Osteocyte (in vitro differentiated cells): Measurements from ENCODE around the gene GNAT1. TPM values are rescaled to one million over a fixed set of nuclear protein-coding genes. Genes with fewer than 3 reads are reported as not detected.

Experiments used
- DNase-seq: peaks from one replicate; pipeline ENCODE4 v3.0.0; 2021; ENCODE audit warnings: mixed read lengths; ENCODE audit not compliant: unreplicated experiment; ENCODE audit errors: extremely low spot score
- H3K27ac Mint-ChIP-seq: one replicate; pipeline ENCODE4 v1.8.0; 2021; ENCODE audit warnings: mild to moderate bottlenecking, mixed read lengths; ENCODE audit not compliant: unreplicated experiment
- H3K27me3 Mint-ChIP-seq: one replicate; pipeline ENCODE4 v1.8.0; 2021; ENCODE audit warnings: mixed read lengths; ENCODE audit not compliant: unreplicated experiment
- H3K36me3 Mint-ChIP-seq: one replicate; pipeline ENCODE4 v1.8.0; 2021; ENCODE audit warnings: mixed read lengths; ENCODE audit not compliant: unreplicated experiment
- H3K4me1 Mint-ChIP-seq: one replicate; pipeline ENCODE4 v1.8.0; 2021; ENCODE audit warnings: mixed read lengths; ENCODE audit not compliant: unreplicated experiment
- H3K4me3 Mint-ChIP-seq: one replicate; pipeline ENCODE4 v1.8.0; 2021; ENCODE audit warnings: mild to moderate bottlenecking, moderate library complexity, mixed read lengths; ENCODE audit not compliant: unreplicated experiment
- H3K9me3 Mint-ChIP-seq: one replicate; pipeline ENCODE4 v1.8.0; 2021; ENCODE audit warnings: mixed read lengths; ENCODE audit not compliant: unreplicated experiment
- total RNA-seq: library from RNA; stranded (reverse); gene quantifications from 2 replicates; pipeline ENCODE4 v1.2.1, GENCODE V29; 2021
- TF ChIP-seq, protein P1 (sequence below): fragments of 200-600 bp; sonication (generic); IDR thresholded peaks from 2 replicates; pipeline ENCODE4 v1.5.0; 2021; ENCODE audit warnings: antibody characterized with exemption, mild to moderate bottlenecking, moderate library complexity

The GNAT1 gene
- total RNA-seq, 1 donor from 2014 or later = not detected

DNA sequence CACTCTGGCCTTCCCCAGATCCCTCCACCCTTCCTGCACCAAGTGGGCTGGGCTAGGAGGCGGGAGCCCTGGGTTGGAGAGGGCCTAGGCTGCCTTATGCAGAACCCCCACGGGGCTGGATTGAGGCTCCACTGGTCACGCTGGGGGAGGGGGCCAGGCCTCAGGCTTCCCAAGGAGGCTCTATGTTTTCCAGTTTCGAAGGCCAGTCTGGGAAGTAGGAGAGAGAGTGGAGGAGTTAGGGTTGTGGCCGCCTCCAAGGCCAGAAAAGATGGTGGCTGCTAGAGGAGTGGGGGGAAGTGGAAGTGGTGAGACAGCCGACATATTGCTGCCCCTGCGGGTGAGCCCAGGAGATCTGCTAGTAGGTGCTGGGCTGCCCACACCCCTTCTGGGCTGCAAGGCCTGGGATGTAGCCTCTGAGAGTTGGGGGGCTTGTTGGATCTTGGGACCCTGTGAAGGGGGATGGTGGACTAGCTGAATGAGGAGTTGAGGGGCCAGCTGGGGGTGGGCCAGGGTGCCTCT lies 45.8 kb downstream of the GNAT1 start:
- Mint-ChIP-seq H3K36me3 (no peaks in the 10 kb centered on the region), H3K27me3 (no peaks in the 10 kb centered on the region), H3K4me3 (peak overlapping the region; percentile 99), H3K9me3 (no peaks in the 10 kb centered on the region), H3K27ac (peak overlapping the region; percentile 92), H3K4me1 (peaks cover 40% of the 10 kb centered on the region)
- TF ChIP-seq, protein P1, sequence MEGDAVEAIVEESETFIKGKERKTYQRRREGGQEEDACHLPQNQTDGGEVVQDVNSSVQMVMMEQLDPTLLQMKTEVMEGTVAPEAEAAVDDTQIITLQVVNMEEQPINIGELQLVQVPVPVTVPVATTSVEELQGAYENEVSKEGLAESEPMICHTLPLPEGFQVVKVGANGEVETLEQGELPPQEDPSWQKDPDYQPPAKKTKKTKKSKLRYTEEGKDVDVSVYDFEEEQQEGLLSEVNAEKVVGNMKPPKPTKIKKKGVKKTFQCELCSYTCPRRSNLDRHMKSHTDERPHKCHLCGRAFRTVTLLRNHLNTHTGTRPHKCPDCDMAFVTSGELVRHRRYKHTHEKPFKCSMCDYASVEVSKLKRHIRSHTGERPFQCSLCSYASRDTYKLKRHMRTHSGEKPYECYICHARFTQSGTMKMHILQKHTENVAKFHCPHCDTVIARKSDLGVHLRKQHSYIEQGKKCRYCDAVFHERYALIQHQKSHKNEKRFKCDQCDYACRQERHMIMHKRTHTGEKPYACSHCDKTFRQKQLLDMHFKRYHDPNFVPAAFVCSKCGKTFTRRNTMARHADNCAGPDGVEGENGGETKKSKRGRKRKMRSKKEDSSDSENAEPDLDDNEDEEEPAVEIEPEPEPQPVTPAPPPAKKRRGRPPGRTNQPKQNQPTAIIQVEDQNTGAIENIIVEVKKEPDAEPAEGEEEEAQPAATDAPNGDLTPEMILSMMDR = no peak
- DNase-seq = no peak

GRCh38 chr3:50237754-50238548 lies 46.5 kb downstream of the GNAT1 start:
- DNase-seq = peak; percentile 91
- no peaks in the 10 kb centered on the region for H3K9me3 Mint-ChIP-seq
- TF ChIP-seq, protein P1 = no peak
- H3K4me3 Mint-ChIP-seq = peak overlapping the region; percentile 99
- no peaks in the 10 kb centered on the region for H3K27me3 Mint-ChIP-seq
- H3K36me3 Mint-ChIP-seq = no peaks in the 10 kb centered on the region
- H3K4me1 Mint-ChIP-seq = peaks cover 43% of the 10 kb centered on the region
- H3K27ac Mint-ChIP-seq = peak overlapping the region; percentile 92

DNA sequence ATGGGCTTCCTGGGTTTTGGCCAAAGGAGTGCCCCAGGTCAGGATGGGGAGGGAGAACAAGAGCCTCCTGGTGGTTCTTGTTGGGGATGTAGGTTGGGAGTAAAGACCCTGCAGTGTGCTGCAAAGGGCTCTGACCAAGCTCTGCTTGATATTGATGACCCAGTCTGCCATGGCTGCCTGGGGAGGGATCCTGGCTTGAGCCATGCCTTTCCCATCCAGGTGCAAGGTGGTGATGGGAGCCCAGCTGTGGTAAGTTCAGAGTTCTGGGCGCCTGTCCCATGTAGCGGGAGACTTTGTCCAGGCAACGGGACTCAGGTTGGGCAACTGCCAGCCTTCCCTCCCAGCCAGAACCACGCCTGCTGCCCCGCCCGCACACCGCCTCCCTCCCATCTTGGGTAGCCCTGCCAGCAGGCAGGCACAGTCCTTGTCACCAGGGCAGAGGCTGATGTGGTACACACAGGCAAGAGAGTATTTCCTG lies 47.2 kb downstream of the GNAT1 start:
- TF ChIP-seq, protein P1 = no peak
- H3K4me1 Mint-ChIP-seq = peaks cover 49% of the 10 kb centered on the region
- peak overlapping the region; percentile 92 for H3K27ac Mint-ChIP-seq

GRCh38 chr3:50239649-50240048 lies 48.2 kb downstream of the GNAT1 start:
- Mint-ChIP-seq H3K9me3 (no peaks in the 10 kb centered on the region), H3K4me1 (peaks cover 56% of the 10 kb centered on the region), H3K27ac (peak overlapping the region; percentile 92), H3K36me3 (no peaks in the 10 kb centered on the region), H3K27me3 (no peaks in the 10 kb centered on the region), H3K4me3 (peak overlapping the region; percentile 99)
- no peak for DNase-seq
- TF ChIP-seq, protein P1 = no peak

More for the DNA sequence above, 47.2 kb downstream of the GNAT1 start:
- Mint-ChIP-seq H3K27me3 (no peaks in the 10 kb centered on the region), H3K36me3 (no peaks in the 10 kb centered on the region), H3K4me3 (peak overlapping the region; percentile 99), H3K9me3 (no peaks in the 10 kb centered on the region)
- DNase-seq = no peak

GRCh38 chr3:50241163-50241562 lies 49.8 kb downstream of the GNAT1 start:
- no peak overlapping the region for H3K4me3 Mint-ChIP-seq
- no peaks in the 10 kb centered on the region for H3K27me3 Mint-ChIP-seq
- TF ChIP-seq, protein P1 = no peak
- DNase-seq = no peak
- H3K27ac Mint-ChIP-seq = peak overlapping the region; percentile 77
- no peaks in the 10 kb centered on the region for H3K9me3 Mint-ChIP-seq
- peaks cover 66% of the 10 kb centered on the region for H3K4me1 Mint-ChIP-seq
- no peaks in the 10 kb centered on the region for H3K36me3 Mint-ChIP-seq
